Suppressor macrophage treated with lipopolysaccharide for 4 hours (primary cell): ENCODE measurements around the gene DCTPP1.
"Not testable (repeated sequence)": the region's sequence is repeated elsewhere in the genome, so short reads cannot be mapped to it uniquely, and the experiment has no call there.

Experiments used
- DNase-seq: peaks from one replicate; pipeline ENCODE4 v3.0.0-alpha.2; 2020

Gene DCTPP1

GRCh38 chr16:30409125-30410060 lies 20.4 kb downstream of the DCTPP1 start:
- DNase-seq: peak; percentile 95

GRCh38 chr16:30407804-30408534 lies 21.9 kb downstream of the DCTPP1 start:
- DNase-seq: no peak

GRCh38 chr16:30407102-30407803 lies 22.6 kb downstream of the DCTPP1 start, which contains the start of gene ZNF771:
Gene ZNF771, plus strand, starts transcription at chr16:30407606. Its CDS starts 448 bp downstream, at chr16:30408054.
- DNase-seq: peak; percentile 88

GRCh38 chr16:30406795-30407101 lies 23.1 kb downstream of the DCTPP1 start:
- no peak for DNase-seq

DNA sequence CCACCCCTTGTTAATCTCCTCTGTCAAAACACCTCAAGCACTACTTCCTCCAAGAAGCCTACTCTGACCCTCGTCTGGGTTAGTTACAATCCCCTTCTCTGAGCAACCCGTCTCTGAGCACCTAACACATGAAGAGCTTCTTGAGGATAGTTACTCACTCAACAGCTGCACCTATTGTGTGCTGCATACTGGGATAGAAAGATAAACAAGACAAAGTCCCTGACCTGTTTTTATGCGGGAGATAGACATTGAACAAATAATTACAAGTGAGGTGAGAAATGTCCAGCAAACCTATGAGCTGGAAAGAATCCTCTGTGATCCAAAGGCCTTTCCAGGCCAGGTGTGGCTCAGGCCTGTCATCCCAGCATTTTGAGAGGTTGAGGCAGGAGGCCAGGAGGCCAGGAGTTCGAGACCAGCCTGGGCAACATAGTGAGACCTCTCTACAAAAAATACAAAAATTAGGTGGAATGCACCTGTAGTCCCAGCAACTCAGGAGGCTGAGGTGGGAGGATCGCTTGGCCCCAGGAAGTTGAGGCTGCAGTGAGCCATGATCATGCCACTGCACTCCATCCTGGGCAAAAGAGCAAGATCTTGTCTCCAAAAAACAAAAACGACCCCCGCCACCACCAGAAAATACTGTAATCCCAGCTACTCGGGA lies 27.9 kb downstream of the DCTPP1 start:
- no peak for DNase-seq

- no peak for DNase-seq
Measured at GRCh38 chr16:30399435-30400186, 30.2 kb downstream of the DCTPP1 start.

- DNase-seq: no peak
Measured at GRCh38 chr16:30398661-30399434, 31.0 kb downstream of the DCTPP1 start.

DNA sequence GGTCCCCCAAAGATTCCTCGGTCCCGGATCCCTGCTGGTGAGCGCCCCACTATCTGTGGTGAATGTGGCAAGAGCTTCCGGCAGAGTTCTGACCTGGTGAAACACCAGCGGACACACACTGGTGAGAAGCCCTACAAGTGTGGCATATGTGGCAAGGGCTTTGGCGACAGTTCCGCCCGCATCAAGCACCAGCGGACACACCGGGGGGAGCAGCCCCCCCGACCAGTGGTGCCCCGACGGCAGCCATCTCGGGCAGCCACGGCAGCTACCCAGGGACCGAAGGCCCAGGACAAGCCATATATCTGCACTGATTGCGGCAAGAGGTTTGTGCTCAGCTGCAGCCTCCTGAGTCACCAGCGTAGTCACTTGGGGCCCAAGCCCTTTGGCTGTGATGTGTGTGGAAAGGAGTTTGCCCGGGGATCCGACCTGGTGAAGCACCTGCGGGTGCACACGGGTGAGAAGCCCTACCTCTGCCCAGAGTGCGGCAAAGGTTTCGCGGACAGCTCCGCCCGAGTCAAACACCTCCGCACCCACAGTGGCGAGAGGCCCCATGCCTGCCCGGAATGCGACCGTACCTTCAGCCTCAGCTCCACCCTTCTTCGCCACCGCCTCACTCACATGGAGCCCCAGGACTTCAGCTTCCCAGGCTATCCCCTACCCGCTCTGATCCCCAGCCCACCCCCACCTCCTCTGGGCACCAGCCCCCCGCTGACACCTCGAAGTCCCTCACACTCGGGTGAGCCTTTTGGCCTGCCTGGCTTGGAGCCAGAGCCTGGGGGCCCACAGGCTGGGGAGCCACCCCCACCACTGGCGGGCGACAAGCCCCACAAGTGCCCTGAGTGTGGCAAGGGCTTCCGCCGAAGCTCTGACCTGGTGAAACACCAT lies 31.8 kb downstream of the DCTPP1 start:
- no peak for DNase-seq

GRCh38 chr16:30397056-30397455 lies 32.8 kb downstream of the DCTPP1 start:
- no peak for DNase-seq

DNA sequence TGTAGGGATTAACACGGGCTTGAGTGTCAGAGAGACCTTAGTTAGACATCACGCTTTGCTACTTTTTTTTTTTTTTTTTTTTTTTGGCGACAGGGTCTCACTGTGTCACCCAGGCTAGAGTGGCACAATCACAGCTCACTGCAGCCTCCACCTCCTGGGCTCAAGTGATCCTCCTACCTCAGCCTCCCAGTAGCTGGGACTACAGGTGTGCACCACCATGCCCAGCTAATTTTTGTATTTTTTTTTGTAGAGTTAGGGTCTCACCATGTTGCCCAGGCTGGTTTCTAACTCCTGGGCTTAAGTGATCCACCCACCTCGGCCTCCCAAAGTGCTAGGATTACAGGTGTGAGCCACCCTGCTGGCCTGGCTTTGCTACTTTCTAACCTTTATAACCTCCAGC lies 33.2 kb downstream of the DCTPP1 start:
- DNase-seq: not testable (repeated sequence)

GRCh38 chr16:30395992-30396585 lies 33.7 kb downstream of the DCTPP1 start:
- no peak for DNase-seq

DNA sequence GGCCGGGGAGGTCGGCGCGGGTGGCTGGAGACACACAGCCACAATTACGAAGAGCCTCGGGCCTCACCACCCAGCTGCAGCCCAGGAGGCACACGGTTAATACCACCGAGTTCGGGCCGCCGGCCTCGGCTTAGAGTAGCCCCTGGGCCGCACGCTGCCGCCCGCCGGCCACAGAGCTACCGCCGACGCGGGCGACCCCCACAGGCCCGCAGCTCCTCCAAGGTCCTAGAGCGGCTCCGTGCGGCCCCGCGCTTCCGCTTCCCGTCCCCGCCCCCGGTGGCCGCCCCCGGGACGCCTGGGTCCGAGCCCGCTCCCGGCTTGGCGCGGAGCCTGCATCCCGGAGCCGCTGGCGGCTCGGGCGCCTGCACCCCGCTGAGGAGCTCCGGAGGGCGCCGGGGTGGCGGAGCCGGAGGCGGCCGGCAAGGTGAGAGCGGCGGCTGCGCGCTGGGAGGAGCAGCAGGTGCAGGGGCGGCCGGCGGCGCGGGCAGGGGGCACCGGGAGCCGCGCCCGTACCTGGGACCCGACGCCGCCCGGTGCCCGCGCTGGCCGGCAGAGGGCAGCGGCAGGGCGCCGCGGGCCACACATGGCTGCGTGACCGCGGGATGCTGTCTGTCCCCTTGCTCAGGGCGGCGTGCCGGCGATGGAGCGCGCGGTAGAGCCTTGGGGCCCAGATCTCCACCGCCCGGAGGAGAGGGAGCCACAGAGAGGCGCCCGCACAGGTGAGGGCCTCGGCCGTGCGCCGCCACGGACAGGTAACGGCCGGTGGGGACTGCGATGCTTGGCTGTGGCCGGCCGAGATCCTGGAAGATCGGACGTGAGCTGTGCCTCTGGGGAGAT lies 34.5 kb downstream of the DCTPP1 start, which contains the start of gene ZNF48:
TSS of gene ZNF48 (plus strand) at position 266 of the 837 bp plus-strand sequence. CDS start at position 641, 375 bp downstream.
- DNase-seq: peak; percentile 65

DNA sequence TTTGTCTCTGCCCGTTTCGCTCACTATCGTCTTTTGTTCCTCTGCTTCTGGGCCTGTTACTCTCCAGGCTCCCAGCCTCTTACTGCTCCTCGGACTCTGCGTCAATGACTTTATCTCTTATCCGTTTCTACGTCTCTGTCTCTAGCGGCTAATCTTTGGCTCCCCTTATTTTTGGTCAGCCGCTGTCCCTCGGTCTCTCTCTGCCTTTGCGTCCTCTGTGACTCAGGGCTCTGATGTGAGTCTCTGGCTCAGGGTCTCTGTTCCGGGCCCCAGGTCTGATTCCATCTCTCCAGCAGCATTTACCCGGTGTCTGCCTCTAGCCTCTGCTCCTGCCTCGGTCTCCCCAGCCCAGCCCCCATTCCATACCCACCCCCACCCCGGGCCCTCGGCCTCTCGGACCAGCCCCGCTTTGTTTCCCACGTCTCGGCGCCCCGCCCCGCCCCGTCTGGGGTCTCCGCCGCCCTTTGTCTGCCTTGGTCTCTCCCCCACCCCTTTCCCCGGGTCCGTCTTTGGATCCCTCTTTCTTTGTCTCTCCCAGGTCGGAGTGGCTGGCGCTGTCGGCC lies 35.2 kb downstream of the DCTPP1 start:
- no peak for DNase-seq

- no peak for DNase-seq
Measured at GRCh38 chr16:30383521-30383920, 46.3 kb downstream of the DCTPP1 start.

DNA sequence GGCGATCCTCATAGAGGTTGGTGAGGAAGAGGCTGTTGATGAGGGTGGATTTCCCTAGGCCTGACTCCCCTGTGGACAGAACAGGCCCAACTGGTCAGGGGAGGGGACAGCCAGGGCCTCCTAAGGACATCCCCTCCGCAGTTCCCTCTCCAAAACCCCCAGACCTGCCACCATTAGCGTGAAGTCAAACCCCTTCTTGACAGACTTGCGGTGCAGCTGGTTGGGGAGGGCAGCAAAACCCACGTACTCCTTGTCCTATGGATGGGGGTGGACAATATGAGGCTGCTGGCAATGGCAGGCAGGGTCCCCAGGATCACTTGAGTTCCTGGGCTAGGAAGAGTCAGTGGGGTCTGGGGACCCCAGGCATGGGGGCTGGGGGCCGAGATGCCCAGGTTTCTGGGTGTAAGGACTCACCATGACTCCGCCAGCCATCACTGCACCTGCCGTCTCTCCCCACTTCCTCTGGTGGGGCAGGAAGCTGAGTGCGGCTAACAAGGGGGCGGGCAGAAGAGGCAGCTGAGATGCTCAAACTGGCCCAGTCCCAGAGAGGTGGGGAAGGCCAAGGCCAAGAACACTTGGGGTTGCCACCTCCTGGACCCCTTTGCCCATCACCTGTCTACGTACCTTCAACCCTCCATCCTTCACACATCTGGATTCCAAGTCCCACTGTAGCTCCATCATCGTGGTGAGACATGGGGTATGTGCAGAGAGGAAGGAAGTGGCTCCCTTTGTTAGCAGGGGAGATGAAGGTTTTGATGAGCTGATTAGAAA lies 47.5 kb downstream of the DCTPP1 start, which contains the start of gene SEPTIN1:
TSS of gene SEPTIN1 (minus strand) at position 451 of the 771 bp plus-strand sequence. CDS start at position 432, 19 bp downstream.
- no peak for DNase-seq

DNA sequence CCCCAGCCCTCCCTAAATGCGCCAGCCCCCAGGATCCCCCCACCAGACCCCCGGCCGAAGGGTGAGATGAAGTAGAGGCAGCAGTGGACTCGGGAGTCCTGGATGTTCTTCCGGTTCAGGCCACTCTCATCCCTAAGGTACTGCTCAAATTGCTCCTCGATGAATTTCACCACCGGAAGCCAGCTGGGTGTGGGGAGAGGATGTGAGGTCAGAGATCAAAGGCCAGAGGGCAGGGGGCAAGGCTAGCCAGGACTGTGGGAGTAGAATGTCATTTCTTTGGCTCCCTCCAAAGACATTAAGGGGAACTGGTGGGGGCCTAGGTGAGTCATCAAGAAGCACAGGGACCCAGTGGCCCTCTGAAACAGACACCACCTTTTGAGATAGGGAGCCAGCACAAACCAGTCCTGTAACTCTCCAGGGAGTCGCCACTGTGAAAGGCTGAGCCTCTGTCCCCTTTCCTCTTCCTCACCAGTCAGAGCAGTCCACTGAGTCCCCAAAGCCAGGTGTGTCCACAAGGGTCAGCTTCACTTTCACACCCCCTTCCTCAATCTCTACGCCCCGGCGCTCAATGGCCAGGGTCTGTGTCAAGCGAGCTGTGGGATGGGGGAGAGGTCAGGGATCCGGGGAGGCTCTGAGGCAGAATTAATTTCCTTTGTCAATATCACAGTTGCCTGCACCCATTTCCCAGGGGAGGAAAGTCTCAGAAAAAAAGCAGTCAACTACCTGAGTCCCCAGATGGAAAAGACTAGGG lies 48.4 kb downstream of the DCTPP1 start:
- DNase-seq: no peak

DNA sequence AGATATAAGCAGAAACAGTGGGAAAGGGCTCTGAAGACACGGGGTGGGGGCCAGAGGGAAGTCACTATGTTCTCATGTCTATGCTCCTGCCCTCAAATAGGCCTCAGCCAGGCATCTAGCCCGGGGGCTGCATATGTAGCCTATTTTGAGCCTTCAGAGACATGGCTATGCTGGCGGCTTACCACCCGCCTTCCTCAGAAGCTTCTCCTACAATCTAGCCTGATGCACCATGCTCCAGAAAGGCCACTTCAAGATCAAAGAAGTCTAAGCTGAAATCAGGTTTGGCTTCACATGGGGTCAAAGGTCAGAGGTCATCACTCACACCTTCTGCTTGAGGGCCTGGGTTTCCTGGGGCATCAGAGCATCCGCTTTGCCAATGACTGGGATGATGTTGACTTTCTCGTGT lies 49.0 kb downstream of the DCTPP1 start:
- DNase-seq: no peak
